Fibroblast of the aortic adventitia (primary cell): ENCODE data around the gene STX7. TPM values are rescaled to one million over a fixed set of nuclear protein-coding genes. Genes with fewer than 3 reads are reported as not detected.

Source experiments
- DNase-seq: peaks from one replicate; pipeline ENCODE4 v3.0.0-alpha.2; 2010; ENCODE audit warnings: low read depth
- H3K4me3 ChIP-seq: 2 replicates; pipeline ENCODE4 v1.5.1; 2011; ENCODE audit warnings: low read depth, mild to moderate bottlenecking, control low read depth, low read length, moderate library complexity
- small RNA-seq: library from RNA; depleted of rRNA; stranded (forward); fragments of <200 nt; gene quantifications from one replicate; pipeline ENCODE3, GENCODE V24; 2012
- total RNA-seq: library from RNA; depleted of rRNA; stranded (reverse); fragments of >200 nt; gene quantifications from 2 replicates; pipeline ENCODE4 v1.2.3, GENCODE V29; 2012; ENCODE audit warnings: low replicate concordance
- TF ChIP-seq, protein P1 (sequence below): IDR thresholded peaks from 2 replicates; pipeline ENCODE4 v1.5.1; 2011; ENCODE audit warnings: mild to moderate bottlenecking, low read length, control low read depth, inconsistent platforms; ENCODE audit not compliant: insufficient read depth

STX7 gene
- total RNA-seq, 1 donor = 49.7 TPM

DNA sequence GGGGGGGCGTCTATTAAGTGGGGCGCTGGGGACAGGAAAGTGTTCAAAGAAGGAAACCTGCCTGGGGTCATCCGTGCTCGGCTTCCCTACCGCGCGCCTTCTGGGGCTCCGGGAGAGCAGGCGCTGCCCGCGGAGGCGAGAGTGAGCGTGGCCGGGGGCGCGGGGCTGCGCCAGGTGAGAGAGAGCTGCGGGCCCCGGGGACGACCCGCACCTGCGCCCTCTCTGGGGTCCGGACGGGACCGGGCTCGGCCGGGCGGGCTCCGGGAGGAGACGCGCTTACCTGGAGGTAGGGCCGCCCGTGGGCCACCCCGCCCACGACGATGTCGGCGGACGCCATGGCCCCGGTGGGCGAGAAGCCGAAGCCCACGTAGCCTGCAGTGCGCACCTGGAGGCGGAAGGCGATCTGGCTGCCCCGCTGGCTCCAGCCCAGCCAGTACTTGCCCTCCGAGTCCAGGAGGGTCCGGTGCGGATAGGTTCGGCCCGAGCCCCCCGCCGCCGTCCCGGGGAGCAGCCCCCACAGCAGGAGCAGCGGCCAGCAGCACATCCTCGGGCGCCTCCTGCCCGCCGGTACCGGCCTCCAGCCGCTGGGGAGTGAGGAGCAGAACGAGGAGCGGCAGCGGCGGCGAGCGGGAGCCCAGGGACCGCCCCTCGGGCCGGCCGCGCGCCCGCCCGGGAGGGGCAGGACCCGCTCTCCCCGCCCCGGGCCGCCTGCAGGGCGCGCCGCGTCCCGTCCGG lies 111.9 kb downstream of the STX7 start, which contains the start of gene MOXD1:
Gene MOXD1 (minus strand): TSS at position 593 of the 735 bp plus-strand sequence. CDS start 49 bp downstream, at position 544.
- no peak for DNase-seq
- peak within 1 kb of the TSS; percentile 82 for H3K4me3 ChIP-seq
- TF ChIP-seq, protein P1, sequence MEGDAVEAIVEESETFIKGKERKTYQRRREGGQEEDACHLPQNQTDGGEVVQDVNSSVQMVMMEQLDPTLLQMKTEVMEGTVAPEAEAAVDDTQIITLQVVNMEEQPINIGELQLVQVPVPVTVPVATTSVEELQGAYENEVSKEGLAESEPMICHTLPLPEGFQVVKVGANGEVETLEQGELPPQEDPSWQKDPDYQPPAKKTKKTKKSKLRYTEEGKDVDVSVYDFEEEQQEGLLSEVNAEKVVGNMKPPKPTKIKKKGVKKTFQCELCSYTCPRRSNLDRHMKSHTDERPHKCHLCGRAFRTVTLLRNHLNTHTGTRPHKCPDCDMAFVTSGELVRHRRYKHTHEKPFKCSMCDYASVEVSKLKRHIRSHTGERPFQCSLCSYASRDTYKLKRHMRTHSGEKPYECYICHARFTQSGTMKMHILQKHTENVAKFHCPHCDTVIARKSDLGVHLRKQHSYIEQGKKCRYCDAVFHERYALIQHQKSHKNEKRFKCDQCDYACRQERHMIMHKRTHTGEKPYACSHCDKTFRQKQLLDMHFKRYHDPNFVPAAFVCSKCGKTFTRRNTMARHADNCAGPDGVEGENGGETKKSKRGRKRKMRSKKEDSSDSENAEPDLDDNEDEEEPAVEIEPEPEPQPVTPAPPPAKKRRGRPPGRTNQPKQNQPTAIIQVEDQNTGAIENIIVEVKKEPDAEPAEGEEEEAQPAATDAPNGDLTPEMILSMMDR = peak; percentile 17

- H3K4me3 ChIP-seq = peak overlapping the region; percentile 82
- TF ChIP-seq, protein P1 = no peak
- DNase-seq = no peak
Observed at GRCh38 chr6:132400555-132400882, 112.4 kb downstream of the STX7 start.

DNA sequence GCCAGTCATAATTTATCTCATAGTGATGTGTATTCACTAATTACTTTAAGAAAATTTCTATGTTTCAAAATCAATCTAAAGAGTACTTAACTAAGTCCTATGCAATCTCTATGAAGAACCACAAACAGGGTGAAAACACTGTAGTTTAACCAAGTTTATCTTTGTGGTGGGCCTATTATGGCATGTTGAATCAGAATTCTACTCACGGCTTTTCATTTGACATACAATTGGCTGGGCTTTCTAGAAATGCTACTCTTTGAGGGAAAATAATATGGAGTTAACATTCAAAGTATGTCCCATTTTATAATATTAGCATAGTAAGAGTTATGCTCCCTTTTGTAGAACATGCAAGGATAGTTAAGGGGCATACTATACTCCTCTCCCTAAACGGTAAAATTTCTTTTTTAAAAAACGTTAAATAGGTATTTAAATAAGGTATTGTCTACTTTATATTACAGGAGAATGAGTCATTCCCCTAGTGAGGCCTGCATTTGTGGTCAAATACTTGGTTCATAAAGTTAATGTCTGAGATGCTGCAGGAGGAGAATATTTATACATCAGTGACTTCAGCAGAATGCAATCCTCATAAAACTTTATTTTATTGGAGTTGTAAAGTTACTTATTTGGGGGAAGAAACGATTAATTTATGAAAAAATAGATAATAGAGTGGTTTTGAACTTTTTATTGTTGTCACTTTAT lies 113.4 kb downstream of the STX7 start:
- TF ChIP-seq, protein P1 = no peak

More for the DNA sequence above, 113.4 kb downstream of the STX7 start:
- DNase-seq = peak; percentile 53
- H3K4me3 ChIP-seq = no peak overlapping the region

Small RNA genes lying within 50 kb of the gene (small RNA-seq; reads per million reads assigned to genes)
- gene TAAR7P = not detected

Other genes starting within 250 kb of the STX7 start
- 6.1 and 78.8 TPM in 2 replicates for gene MOXD1, start 111.6 kb downstream of the STX7 start, total RNA-seq
- 0.09 TPM in 1 of 2 replicates, not detected in the other for gene TAAR9, start 25.2 kb upstream of the STX7 start, total RNA-seq
- not detected in 2 replicates for gene TAAR8, start 39.6 kb upstream of the STX7 start, total RNA-seq
- not detected in 2 replicates for gene TAAR6, start 57.2 kb upstream of the STX7 start, total RNA-seq
- gene TAAR5, start 76.6 kb upstream of the STX7 start, total RNA-seq = not detected in 2 replicates
- gene TAAR2, start 111.2 kb upstream of the STX7 start, total RNA-seq = not detected in 2 replicates
- gene TAAR1, start 146.1 kb upstream of the STX7 start, total RNA-seq = not detected in 2 replicates
- under 0.01 and 0.33 TPM in 2 replicates for gene VNN1, start 200.9 kb upstream of the STX7 start, total RNA-seq
- gene VNN2, start 244.8 kb upstream of the STX7 start, total RNA-seq = 0.18 TPM in 1 of 2 replicates, not detected in the other